GM12801 (cell line): ENCODE measurements around the gene ISOC2.

Experiments
- TF ChIP-seq, protein P1 (sequence below): IDR thresholded peaks from one replicate; pipeline ENCODE4 v1.5.1; 2011; ENCODE audit warnings: control low read depth; ENCODE audit not compliant: insufficient read length; ENCODE audit errors: extremely low read depth

Gene ISOC2

DNA sequence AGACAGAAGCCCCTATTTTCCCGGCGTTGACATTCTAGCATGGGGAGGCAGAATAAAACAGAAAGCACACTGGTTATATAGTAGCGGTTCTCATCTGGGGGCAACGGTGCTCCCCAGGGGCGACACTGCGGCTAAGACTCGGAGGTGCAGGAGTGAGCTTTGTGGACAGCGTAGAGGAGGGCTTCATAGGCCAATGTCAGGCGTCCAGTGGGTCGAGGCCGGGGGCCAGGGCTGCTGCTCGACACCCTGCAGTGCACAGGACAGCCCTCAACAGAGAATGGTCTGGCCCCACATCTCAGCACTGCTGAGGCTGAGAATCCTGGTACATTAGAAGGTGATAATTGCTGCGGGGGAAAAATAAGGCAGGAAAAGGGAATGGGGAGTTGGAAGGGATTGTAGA, 16.5 kb upstream of the ISOC2 start:
- TF ChIP-seq, protein P1, sequence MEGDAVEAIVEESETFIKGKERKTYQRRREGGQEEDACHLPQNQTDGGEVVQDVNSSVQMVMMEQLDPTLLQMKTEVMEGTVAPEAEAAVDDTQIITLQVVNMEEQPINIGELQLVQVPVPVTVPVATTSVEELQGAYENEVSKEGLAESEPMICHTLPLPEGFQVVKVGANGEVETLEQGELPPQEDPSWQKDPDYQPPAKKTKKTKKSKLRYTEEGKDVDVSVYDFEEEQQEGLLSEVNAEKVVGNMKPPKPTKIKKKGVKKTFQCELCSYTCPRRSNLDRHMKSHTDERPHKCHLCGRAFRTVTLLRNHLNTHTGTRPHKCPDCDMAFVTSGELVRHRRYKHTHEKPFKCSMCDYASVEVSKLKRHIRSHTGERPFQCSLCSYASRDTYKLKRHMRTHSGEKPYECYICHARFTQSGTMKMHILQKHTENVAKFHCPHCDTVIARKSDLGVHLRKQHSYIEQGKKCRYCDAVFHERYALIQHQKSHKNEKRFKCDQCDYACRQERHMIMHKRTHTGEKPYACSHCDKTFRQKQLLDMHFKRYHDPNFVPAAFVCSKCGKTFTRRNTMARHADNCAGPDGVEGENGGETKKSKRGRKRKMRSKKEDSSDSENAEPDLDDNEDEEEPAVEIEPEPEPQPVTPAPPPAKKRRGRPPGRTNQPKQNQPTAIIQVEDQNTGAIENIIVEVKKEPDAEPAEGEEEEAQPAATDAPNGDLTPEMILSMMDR, result no peak

DNA sequence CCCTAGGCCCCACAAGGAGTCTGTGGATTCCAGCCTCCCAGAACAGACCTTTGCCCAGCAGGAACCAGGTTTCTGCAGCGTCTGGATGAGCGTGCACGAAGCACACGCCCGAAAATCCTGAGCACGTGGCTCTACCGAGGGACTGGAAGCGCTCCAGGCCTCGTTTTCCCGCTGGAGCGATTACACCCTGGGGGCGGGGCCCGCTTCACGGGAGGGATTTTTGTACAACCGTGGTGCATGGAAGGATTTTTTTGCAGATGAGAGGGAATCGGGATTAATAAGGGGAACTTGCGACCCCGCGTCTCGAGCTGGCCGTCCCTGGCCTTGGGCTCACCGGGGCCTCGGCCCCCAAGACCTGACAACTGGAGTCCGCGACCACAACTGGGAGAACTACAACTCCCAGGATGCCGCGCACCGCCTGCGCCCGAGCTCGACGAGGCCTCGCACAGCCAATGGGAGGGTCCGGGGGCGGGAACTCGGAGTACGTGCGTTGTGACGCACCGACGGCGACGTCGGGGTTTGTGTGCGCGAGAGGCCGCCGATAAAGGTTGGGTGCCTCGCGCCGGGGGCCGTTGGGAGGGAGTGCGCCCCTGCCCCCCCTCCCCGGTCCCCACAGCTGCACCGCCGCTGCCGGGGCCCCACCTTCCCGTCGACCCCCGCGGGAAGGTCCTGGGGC, 14.8 kb upstream of the ISOC2 start, which contains the start of gene ZNF628:
Gene ZNF628 (plus strand): TSS at position 518 of the 676 bp plus-strand sequence. CDS start 3,294 bp downstream, outside the sequence.
- TF ChIP-seq, protein P1, result no peak

DNA sequence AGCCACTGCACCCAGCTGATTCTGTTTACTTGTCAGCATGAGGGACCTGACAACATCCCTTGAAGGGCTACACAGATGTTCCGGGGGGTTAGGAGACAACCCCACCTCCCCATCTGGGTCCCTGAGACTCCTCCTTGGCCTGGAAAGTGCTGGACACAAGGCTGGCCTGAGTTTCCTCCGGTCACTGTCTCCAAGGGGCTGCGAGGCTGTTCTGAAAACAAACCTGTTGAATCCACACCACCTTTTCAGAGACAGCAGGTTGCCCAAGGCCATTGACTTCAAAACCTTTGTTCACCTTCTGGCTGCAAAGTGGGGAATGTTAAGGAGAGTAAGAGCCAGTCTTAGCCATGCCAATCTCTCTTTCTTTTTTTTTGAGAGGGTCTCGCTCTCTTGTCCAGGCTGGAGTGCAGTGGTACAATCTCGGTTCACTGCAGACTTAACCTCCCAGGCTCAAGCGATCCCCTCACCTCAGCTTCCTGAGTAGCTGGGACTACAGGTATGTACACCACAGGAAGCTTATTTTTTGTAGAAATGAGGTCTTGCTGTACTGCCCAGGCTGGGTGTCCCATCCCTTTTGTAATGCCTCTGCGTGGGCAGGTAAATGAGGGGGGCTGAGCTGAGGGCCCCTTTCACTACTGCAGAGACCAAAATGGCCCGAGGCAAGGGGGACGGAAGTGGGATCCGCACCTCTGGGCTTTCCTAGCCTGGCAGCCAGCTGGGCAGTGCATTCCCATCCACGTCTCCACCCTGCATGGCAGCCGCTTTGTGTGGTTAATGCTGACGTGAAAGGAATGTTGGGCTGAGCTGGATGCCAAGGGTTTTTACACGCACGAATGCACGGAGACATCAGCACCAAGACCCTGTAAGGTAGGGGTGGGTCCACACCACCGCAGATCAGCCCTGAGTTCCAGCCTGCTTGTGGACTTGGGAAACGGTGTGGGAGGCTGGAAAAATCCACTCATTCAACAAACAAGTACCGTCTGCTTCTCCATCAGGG, 13.1 kb upstream of the ISOC2 start:
- TF ChIP-seq, protein P1, result no peak

DNA sequence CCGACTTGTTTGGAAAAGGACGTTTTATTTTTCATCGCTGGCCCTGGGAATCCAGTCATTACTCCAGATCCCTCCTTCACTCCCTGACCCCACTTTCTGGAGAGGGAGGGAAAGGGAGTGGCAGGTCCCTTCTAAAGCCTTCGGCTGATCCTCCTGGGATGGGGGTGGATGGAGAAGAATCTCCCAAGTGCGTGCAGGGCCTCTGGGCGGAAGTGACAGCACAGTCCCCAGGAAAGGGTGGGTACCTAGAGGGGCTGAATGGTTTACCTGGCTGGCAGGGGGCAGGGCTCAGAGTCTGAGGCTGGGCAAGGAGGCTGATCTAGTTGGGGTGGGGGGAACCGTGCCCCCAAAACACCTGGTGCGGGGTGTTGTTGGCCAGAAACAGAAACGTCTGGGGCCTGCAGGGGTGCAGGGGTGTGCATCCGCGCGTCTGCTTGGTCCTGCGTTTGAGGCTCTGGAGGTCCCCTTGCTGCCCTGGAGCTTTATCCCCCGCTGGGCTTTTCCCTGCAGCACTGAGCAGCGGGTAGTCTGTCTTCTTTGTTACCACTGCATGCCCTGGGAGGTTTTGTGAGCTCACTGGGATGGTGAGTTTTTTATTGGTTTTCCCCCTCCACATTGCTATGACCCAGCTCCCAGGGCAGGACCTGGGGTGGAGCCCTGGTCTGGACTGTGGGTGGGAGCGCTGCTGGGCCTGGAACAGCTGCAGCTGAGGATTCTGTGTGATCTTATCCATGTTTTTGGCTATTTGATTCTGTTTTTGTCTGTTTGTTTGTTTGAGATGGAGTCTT, 12.0 kb upstream of the ISOC2 start:
- TF ChIP-seq, protein P1, result no peak

- TF ChIP-seq, protein P1, result no peak
These were observed 11.0 kb upstream of the ISOC2 start for GRCh38 chr19:55472463-55472862.

- TF ChIP-seq, protein P1, result no peak
These were observed 9.8 kb upstream of the ISOC2 start for GRCh38 chr19:55471266-55471665.

- TF ChIP-seq, protein P1, result no peak
These were observed 6.6 kb upstream of the ISOC2 start for GRCh38 chr19:55468054-55468393.
